ENCODE data around the gene SCAF1.

DNA sequence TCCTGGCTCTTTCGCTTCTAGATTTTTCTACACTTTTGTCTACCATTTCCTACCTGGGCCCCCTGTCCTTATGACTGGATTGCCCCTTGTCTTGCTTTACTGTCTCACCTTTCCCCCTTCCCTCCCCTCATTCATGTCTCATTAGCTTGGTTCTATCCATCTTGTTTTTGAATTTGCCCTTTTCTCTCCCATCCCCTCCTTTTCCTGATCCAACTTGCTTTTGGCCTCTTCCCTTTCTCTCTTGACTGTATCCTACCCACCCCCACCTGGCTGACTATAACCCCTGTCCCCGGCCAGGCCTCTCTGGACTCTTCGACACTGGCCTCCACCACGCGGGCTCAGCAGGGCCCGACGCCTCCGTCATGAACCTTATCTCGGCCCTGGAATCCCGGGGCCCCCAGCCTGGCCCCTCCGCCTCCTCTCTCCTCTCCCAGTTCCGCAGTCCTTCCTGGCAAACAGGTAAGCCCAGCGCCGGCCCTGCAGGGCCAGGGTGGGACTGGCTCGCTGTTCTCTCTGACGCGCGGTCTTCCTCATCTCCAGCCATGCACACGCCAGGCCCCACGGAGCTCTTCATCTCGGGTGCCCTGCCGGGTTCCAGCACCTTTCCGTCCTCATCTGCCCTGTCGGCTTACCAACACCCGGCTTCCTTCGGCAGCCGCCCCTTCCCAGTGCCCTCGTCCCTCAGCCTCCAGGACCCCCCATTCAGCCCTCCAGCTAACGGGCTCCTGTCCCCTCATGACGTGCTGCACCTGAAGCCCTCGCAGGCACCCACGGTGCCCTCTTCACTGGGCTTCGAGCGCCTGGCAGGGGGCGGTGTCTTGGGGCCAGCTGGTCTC lies 47.6 kb upstream of the SCAF1 start:
- TF ChIP-seq, protein P1, sequence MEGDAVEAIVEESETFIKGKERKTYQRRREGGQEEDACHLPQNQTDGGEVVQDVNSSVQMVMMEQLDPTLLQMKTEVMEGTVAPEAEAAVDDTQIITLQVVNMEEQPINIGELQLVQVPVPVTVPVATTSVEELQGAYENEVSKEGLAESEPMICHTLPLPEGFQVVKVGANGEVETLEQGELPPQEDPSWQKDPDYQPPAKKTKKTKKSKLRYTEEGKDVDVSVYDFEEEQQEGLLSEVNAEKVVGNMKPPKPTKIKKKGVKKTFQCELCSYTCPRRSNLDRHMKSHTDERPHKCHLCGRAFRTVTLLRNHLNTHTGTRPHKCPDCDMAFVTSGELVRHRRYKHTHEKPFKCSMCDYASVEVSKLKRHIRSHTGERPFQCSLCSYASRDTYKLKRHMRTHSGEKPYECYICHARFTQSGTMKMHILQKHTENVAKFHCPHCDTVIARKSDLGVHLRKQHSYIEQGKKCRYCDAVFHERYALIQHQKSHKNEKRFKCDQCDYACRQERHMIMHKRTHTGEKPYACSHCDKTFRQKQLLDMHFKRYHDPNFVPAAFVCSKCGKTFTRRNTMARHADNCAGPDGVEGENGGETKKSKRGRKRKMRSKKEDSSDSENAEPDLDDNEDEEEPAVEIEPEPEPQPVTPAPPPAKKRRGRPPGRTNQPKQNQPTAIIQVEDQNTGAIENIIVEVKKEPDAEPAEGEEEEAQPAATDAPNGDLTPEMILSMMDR (conservative IDR thresholded peaks at IDR 0.05; ENCODE audit: low read depth, low read length): no peak
- no peak for TF ChIP-seq EZH2 (IDR thresholded peaks at IDR 0.05; ENCODE audit: low read length, unreplicated experiment)

Data from PC-3 (cell line).